Lung (tissue), 13 donors: ENCODE measurements around the gene NEAT1. TPM values are rescaled to one million over a fixed set of nuclear protein-coding genes. Genes with fewer than 3 reads are reported as not detected.

ENCODE experiments used
- ATAC-seq: fragments of 200-7000 bp; cut with Tn5 transposase; one replicate; pipeline ENCODE4 v1.9.1; 2020; ENCODE audit warnings: moderate number of reproducible peaks; ENCODE audit not compliant: insufficient read depth, low FRiP score
- DNase-seq, 3 donors: peaks; one replicate each; pipeline ENCODE4 v3.0.0-alpha.2; 2013 to 2017
- H3K27ac ChIP-seq, 2 donors: one replicate each; pipeline ENCODE4 v1.5.1; 2013; ENCODE audit warnings: mild to moderate bottlenecking in 2 of 2, moderate library complexity in 2 of 2, control low read depth in 1 of 2, inconsistent platforms in 1 of 2, low read depth in 1 of 2, low read length in 1 of 2
- H3K27me3 ChIP-seq, 3 donors: one replicate each; pipeline ENCODE4 v1.5.1; 2013; ENCODE audit warnings: low read length in 2 of 3; ENCODE audit not compliant: control insufficient read depth in 3 of 3, insufficient read depth in 3 of 3
- H3K36me3 ChIP-seq, 4 donors: one replicate each; pipeline ENCODE4 v1.5.1; 2013; ENCODE audit warnings: low read length in 4 of 4, mild to moderate bottlenecking in 1 of 4, moderate library complexity in 1 of 4; ENCODE audit not compliant: control insufficient read depth in 4 of 4, insufficient read depth in 4 of 4
- H3K4me1 ChIP-seq, 5 donors: one replicate each; pipeline ENCODE4 v1.5.1; 2013; ENCODE audit warnings: low read length in 5 of 5, mild to moderate bottlenecking in 2 of 5, moderate library complexity in 1 of 5; ENCODE audit not compliant: control insufficient read depth in 5 of 5, insufficient read depth in 5 of 5
- H3K4me3 ChIP-seq: one replicate; pipeline ENCODE4 v1.5.1; 2013; ENCODE audit warnings: mild to moderate bottlenecking, control low read depth, moderate library complexity
- H3K9ac ChIP-seq, 2 donors: one replicate each; pipeline ENCODE4 v1.5.1; 2013; ENCODE audit warnings: low read length in 2 of 2, control low read depth in 1 of 2; ENCODE audit not compliant: insufficient read depth in 1 of 2
- H3K9me3 ChIP-seq, 4 donors: one replicate each; pipeline ENCODE4 v1.5.1; 2013; ENCODE audit warnings: low read length in 3 of 4, mild to moderate bottlenecking in 1 of 4, moderate library complexity in 1 of 4; ENCODE audit not compliant: control insufficient read depth in 4 of 4, insufficient read depth in 3 of 4
- CTCF ChIP-seq: IDR thresholded peaks from 2 replicates; pipeline ENCODE4 v1.5.1; 2012; ENCODE audit warnings: mild to moderate bottlenecking; ENCODE audit errors: control extremely low read depth, extremely low read depth
- WGBS, 2 donors: extraction: QIAGEN DNeasy Blood & Tissue Kit; methylation state at CpG; one replicate each; pipeline ENCODE4 v1.1.7; 2013; 5-methylcytosine and 5-hydroxymethylcytosine counted together
- polyA plus RNA-seq, 2 donors: library from polyadenylated mRNA; stranded (reverse); fragments of 200-250 nt; gene quantifications; one replicate each; pipeline ENCODE4 v1.2.1, GENCODE V29; 2013
- small RNA-seq: library from RNA; depleted of rRNA; stranded (forward); fragments of <200 nt; gene quantifications from one replicate; pipeline ENCODE3, GENCODE V24; 2014; ENCODE audit warnings: low replicate concordance
- total RNA-seq, 2 donors: library from RNA; depleted of rRNA in 1 of 2; stranded (reverse); fragments of >200 nt in 1 of 2; gene quantifications; one replicate each; pipeline ENCODE4 v1.2.1, GENCODE V29; 2014 to 2021
- donor health status: control.
- donor health status: control.
- donor health status: Bipolar disorder and iron deficiency.
- donor health status: healthy.
- donor health status: DM: yes; HTN: yes; CAD: no.

Gene NEAT1
- total and polyA plus RNA-seq, 4 donors: 481 to 1,176 (median 715) TPM

- DNase-seq: no peak
- WGBS, 2 donors: 30 to 39% methylated on average over 4 of the region's 4 CpGs
- Histone ChIP-seq H3K4me3 (no peak overlapping the region), H3K9me3 (no peaks in the 10 kb centered on the region), H3K27me3 (no peaks in the 10 kb centered on the region), H3K9ac (peak overlapping the region in 1 of 2 donors; percentile 26), H3K36me3 (no peaks in the 10 kb centered on the region), H3K4me1 (peaks cover 36 to 88% (median 51%) of the 10 kb centered on the region in 5 donors), H3K27ac (peak overlapping the region; percentile 88 to 97)
- no peak for TF ChIP-seq CTCF
- ATAC-seq: no peak
Measured at GRCh38 chr11:65492387-65492636, 69.7 kb downstream of the NEAT1 start.

- Histone ChIP-seq H3K4me1 (peaks cover 36 to 84% (median 50%) of the 10 kb centered on the region in 5 donors), H3K4me3 (no peak overlapping the region)
- ATAC-seq: no peak
Measured at GRCh38 chr11:65492637-65493366, 70.2 kb downstream of the NEAT1 start.

GRCh38 chr11:65493367-65494176 is 71.0 kb downstream of the NEAT1 start:
- 51 to 67% methylated on average over 12 of the region's 12 CpGs for WGBS, 2 donors
- Histone ChIP-seq H3K27ac (peak overlapping the region; percentile 88 to 97), H3K27me3 (no peaks in the 10 kb centered on the region), H3K9me3 (no peaks in the 10 kb centered on the region), H3K4me3 (no peak overlapping the region), H3K36me3 (no peaks in the 10 kb centered on the region), H3K9ac (peak overlapping the region in 1 of 2 donors; percentile 69), H3K4me1 (peaks cover 30 to 83% (median 42%) of the 10 kb centered on the region in 5 donors)
- no peak for ATAC-seq
- peak; percentile 22 to 47 (median 34) for DNase-seq
- no peak for TF ChIP-seq CTCF

More at GRCh38 chr11:65492637-65493366, 70.2 kb downstream of the NEAT1 start:
- Histone ChIP-seq H3K36me3 (no peaks in the 10 kb centered on the region), H3K9ac (peak overlapping the region in 1 of 2 donors; percentile 69), H3K27me3 (no peaks in the 10 kb centered on the region), H3K27ac (peak overlapping the region; percentile 88 to 97), H3K9me3 (no peaks in the 10 kb centered on the region)
- DNase-seq: peak; percentile 87 to 95 (median 94)
- no peak for TF ChIP-seq CTCF
- WGBS, 2 donors: 19 to 34% methylated on average over 6 of the region's 6 CpGs

Small RNAs within 50 kb of the gene (small RNA-seq; reads per million reads assigned to genes)
- not detected for gene RF01684

Other genes starting within 250 kb of the NEAT1 start
- 100 to 1,000 TPM; 106 to 265 TPM for gene CAPN1, start 240.9 kb upstream of the NEAT1 start, total RNA-seq
- gene CAPN1, start 240.9 kb upstream of the NEAT1 start, polyA plus RNA-seq: 100 to 1,000 TPM; 128 to 144 TPM
- 10 to 100 TPM in 1 of 2 donors, 1 to 10 TPM in 1; 9.7 to 14.2 TPM for gene POLA2, start 160.8 kb upstream of the NEAT1 start, total RNA-seq
- gene POLA2, start 160.8 kb upstream of the NEAT1 start, polyA plus RNA-seq: 1 to 10 TPM; 4.5 to 9.2 TPM
- gene CDC42EP2, start 107.9 kb upstream of the NEAT1 start, total RNA-seq: 10 to 100 TPM in 1 of 2 donors, 1 to 10 TPM in 1; 9.2 to 28.9 TPM
- 10 to 100 TPM; 23.4 to 35.0 TPM for gene CDC42EP2, start 107.9 kb upstream of the NEAT1 start, polyA plus RNA-seq
- 10 to 100 TPM; 44.6 to 53.2 TPM for gene DPF2, start 88.9 kb upstream of the NEAT1 start, total RNA-seq
- 10 to 100 TPM; 21.5 to 25.0 TPM for gene DPF2, start 88.9 kb upstream of the NEAT1 start, polyA plus RNA-seq
- under 1 TPM in 1 of 2 donors, not detected in 1; 0.21 TPM for gene TIGD3, start 68.0 kb upstream of the NEAT1 start, total RNA-seq
- gene TIGD3, start 68.0 kb upstream of the NEAT1 start, polyA plus RNA-seq: under 1 TPM; 0.24 to 0.27 TPM
- gene SLC25A45, start 40.2 kb upstream of the NEAT1 start, total RNA-seq: 10 to 100 TPM in 1 of 2 donors, 1 to 10 TPM in 1; 7.3 to 15.6 TPM
- gene SLC25A45, start 40.2 kb upstream of the NEAT1 start, polyA plus RNA-seq: 1 to 10 TPM; 5.5 to 9.0 TPM
- gene FRMD8, start 36.2 kb upstream of the NEAT1 start, total RNA-seq: 10 to 100 TPM; 18.5 to 39.9 TPM
- 10 to 100 TPM; 15.8 to 25.7 TPM for gene FRMD8, start 36.2 kb upstream of the NEAT1 start, polyA plus RNA-seq
- gene MALAT1, start 76.2 kb downstream of the NEAT1 start, total RNA-seq: over 10,000 TPM; 10,633 to 48,332 TPM
- 1,000 to 10,000 TPM in 1 of 2 donors, 100 to 1,000 TPM in 1; 125 to 2,965 TPM for gene MALAT1, start 76.2 kb downstream of the NEAT1 start, polyA plus RNA-seq
- 10 to 100 TPM; 54.3 to 93.8 TPM for gene SCYL1, start 102.3 kb downstream of the NEAT1 start, total RNA-seq
- gene SCYL1, start 102.3 kb downstream of the NEAT1 start, polyA plus RNA-seq: 100 to 1,000 TPM in 1 of 2 donors, 10 to 100 TPM in 1; 79.1 to 107 TPM
- 100 to 1,000 TPM; 100 to 111 TPM for gene LTBP3, start 135.6 kb downstream of the NEAT1 start, total RNA-seq
- gene LTBP3, start 135.6 kb downstream of the NEAT1 start, polyA plus RNA-seq: 10 to 100 TPM; 39.1 to 46.6 TPM
- 10 to 100 TPM; 22.0 to 35.9 TPM for gene ZNRD2, start 147.7 kb downstream of the NEAT1 start, total RNA-seq
- gene ZNRD2, start 147.7 kb downstream of the NEAT1 start, polyA plus RNA-seq: 10 to 100 TPM; 65.6 to 81.5 TPM
- gene FAM89B, start 149.7 kb downstream of the NEAT1 start, total RNA-seq: 10 to 100 TPM; 20.6 to 53.5 TPM
- gene FAM89B, start 149.7 kb downstream of the NEAT1 start, polyA plus RNA-seq: 10 to 100 TPM; 44.4 TPM
- gene EHBP1L1, start 153.3 kb downstream of the NEAT1 start, total RNA-seq: 100 to 1,000 TPM in 1 of 2 donors, 10 to 100 TPM in 1; 58.3 to 154 TPM
- 100 to 1,000 TPM in 1 of 2 donors, 10 to 100 TPM in 1; 49.8 to 125 TPM for gene EHBP1L1, start 153.3 kb downstream of the NEAT1 start, polyA plus RNA-seq
- 1 to 10 TPM in 1 of 2 donors, under 1 TPM in 1; 0.46 to 1.1 TPM for gene KCNK7, start 173.0 kb downstream of the NEAT1 start, total RNA-seq
- gene KCNK7, start 173.0 kb downstream of the NEAT1 start, polyA plus RNA-seq: 1 to 10 TPM; 1.5 to 2.8 TPM
- 100 to 1,000 TPM in 1 of 2 donors, 10 to 100 TPM in 1; 60.0 to 108 TPM for gene MAP3K11, start 191.4 kb downstream of the NEAT1 start, total RNA-seq
- 10 to 100 TPM; 68.5 to 80.1 TPM for gene MAP3K11, start 191.4 kb downstream of the NEAT1 start, polyA plus RNA-seq
- gene PCNX3, start 193.0 kb downstream of the NEAT1 start, total RNA-seq: 10 to 100 TPM; 13.9 to 53.8 TPM
- gene PCNX3, start 193.0 kb downstream of the NEAT1 start, polyA plus RNA-seq: 10 to 100 TPM; 16.1 to 24.8 TPM
- 10 to 100 TPM; 39.7 to 82.8 TPM for gene SIPA1, start 215.3 kb downstream of the NEAT1 start, total RNA-seq
- 100 to 1,000 TPM in 1 of 2 donors, 10 to 100 TPM in 1; 82.8 to 102 TPM for gene SIPA1, start 215.3 kb downstream of the NEAT1 start, polyA plus RNA-seq
- 10 to 100 TPM; 50.2 to 72.6 TPM for gene RELA, start 240.1 kb downstream of the NEAT1 start, total RNA-seq
- gene RELA, start 240.1 kb downstream of the NEAT1 start, polyA plus RNA-seq: 10 to 100 TPM; 34.8 to 65.8 TPM